Keratinocyte (primary cell): ENCODE measurements around the gene EVX2. TPM values are rescaled to one million over a fixed set of nuclear protein-coding genes. Genes with fewer than 3 reads are reported as not detected.

Experiments
- DNase-seq: peaks from one replicate; pipeline ENCODE4 v3.0.0-alpha.2; 2011; ENCODE audit warnings: low read depth, missing footprints, low spot score
- FAIRE-seq: peaks from 2 replicates; lab custom pipeline; 2011; peaks lifted over from hg19 to GRCh38; lab: Jason Lieb, UNC
- H2AFZ ChIP-seq: 2 replicates; pipeline ENCODE4 v1.6.0; 2012; ENCODE audit warnings: low read length, control low read depth, inconsistent platforms; ENCODE audit not compliant: control insufficient read depth
- H3K27ac ChIP-seq: 2 replicates; pipeline ENCODE4 v1.5.1; 2011; ENCODE audit warnings: low read length; ENCODE audit not compliant: control insufficient read depth, insufficient read depth
- H3K27me3 ChIP-seq: 3 replicates; pipeline ENCODE4 v1.6.0; 2011; ENCODE audit warnings: low read length; ENCODE audit not compliant: control insufficient read depth, insufficient read depth; ENCODE audit errors: extremely low read depth
- H3K36me3 ChIP-seq, 2 experiments: 2 replicates in 1 of 2; 3 replicates in 1 of 2; pipeline ENCODE4 v1.5.1; 2011; ENCODE audit warnings: low read length in 2 of 2, mild to moderate bottlenecking in 1 of 2; ENCODE audit not compliant: control insufficient read depth in 2 of 2, insufficient read depth in 2 of 2; ENCODE audit errors: extremely low read depth in 1 of 2
- H3K4me1 ChIP-seq: 3 replicates; pipeline ENCODE4 v1.5.1; 2011; ENCODE audit warnings: low read length; ENCODE audit not compliant: control insufficient read depth, insufficient read depth; ENCODE audit errors: extremely low read depth
- H3K4me2 ChIP-seq: 3 replicates; pipeline ENCODE4 v1.6.0; 2011; ENCODE audit warnings: low read depth, low read length; ENCODE audit not compliant: control insufficient read depth, insufficient read depth; ENCODE audit errors: extremely low read depth
- H3K4me3 ChIP-seq, 3 experiments: fragments of 200-600 bp in 1 of 3; sonication (generic) in 1 of 3; 2 replicates in 2 of 3; 3 replicates in 1 of 3; pipeline ENCODE4 v1.5.1; 2011 to 2016; ENCODE audit warnings: low read length in 3 of 3, mild to moderate bottlenecking in 3 of 3, control low read depth in 2 of 3, inconsistent platforms in 1 of 3, low read depth in 1 of 3, mixed read lengths in 1 of 3, mixed run types in 1 of 3, moderate library complexity in 1 of 3; ENCODE audit not compliant: control insufficient read depth in 2 of 3, insufficient read depth in 2 of 3; ENCODE audit errors: extremely low read depth in 1 of 3
- H3K79me2 ChIP-seq: 2 replicates; pipeline ENCODE4 v1.6.0; 2012; ENCODE audit warnings: low read length; ENCODE audit not compliant: control insufficient read depth, insufficient read depth
- H3K9ac ChIP-seq: 3 replicates; pipeline ENCODE4 v1.6.0; 2011; ENCODE audit warnings: low read length; ENCODE audit not compliant: control insufficient read depth, insufficient read depth; ENCODE audit errors: extremely low read depth
- H3K9me1 ChIP-seq: 3 replicates; pipeline ENCODE4 v1.6.0; 2011; ENCODE audit warnings: low read length; ENCODE audit not compliant: control insufficient read depth, insufficient read depth; ENCODE audit errors: extremely low read depth
- H3K9me3 ChIP-seq: 2 replicates; pipeline ENCODE4 v1.5.1; 2012; ENCODE audit warnings: low read depth, low read length; ENCODE audit not compliant: control insufficient read depth
- H4K20me1 ChIP-seq: 3 replicates; pipeline ENCODE4 v1.6.0; 2011; ENCODE audit warnings: low read length; ENCODE audit not compliant: control insufficient read depth, insufficient read depth; ENCODE audit errors: extremely low read depth
- EZH2 ChIP-seq: IDR thresholded peaks from one replicate; pipeline ENCODE4 v1.6.1; 2012; ENCODE audit warnings: inconsistent platforms, mild to moderate bottlenecking, low read length, moderate library complexity
- dilution Hi-C: fragments of 300-500 bp; cut with MboI; formaldehyde crosslinking; loops from one replicate; pipeline ENCODE4 v1.7.0; 2020; ENCODE audit warnings: low sequenced_read_pairs; ENCODE audit not compliant: extremely low pct_ligation_motif_present
- polyA plus RNA-seq, 5 experiments: library from polyadenylated mRNA; depleted of rRNA in 3 of 5; stranded (reverse) in 3 of 5; stranded (forward) in 1 of 5; unstranded in 1 of 5; fragments of >200 nt; gene quantifications; 1 replicate in 1 of 5; 2 replicates in 3 of 5; 3 replicates in 1 of 5; pipeline versions ENCODE4 v1.2.1 to v1.2.3, GENCODE V29; 2011 to 2012; ENCODE audit warnings: missing spikeins in 2 of 5, low read depth in 1 of 5, low replicate concordance in 1 of 5
- TF ChIP-seq, protein P1 (sequence below), 3 experiments: IDR thresholded peaks in 1 of 3; conservative IDR thresholded peaks in 1 of 3; optimal IDR thresholded peaks in 1 of 3; 2 replicates in 2 of 3; 3 replicates in 1 of 3; pipeline versions ENCODE3 to v1.5.1; 2011; ENCODE audit warnings: low read length in 3 of 3, mild to moderate bottlenecking in 3 of 3, moderate library complexity in 2 of 3, control low read depth in 1 of 3, inconsistent platforms in 1 of 3; ENCODE audit not compliant: insufficient read depth in 2 of 3; ENCODE audit errors: extremely low read depth in 1 of 3

Gene EVX2
- polyA plus RNA-seq, 1 donor (not counting 4 experiments of a cell fraction or from before 2014, with no cell fraction given): not detected

DNA sequence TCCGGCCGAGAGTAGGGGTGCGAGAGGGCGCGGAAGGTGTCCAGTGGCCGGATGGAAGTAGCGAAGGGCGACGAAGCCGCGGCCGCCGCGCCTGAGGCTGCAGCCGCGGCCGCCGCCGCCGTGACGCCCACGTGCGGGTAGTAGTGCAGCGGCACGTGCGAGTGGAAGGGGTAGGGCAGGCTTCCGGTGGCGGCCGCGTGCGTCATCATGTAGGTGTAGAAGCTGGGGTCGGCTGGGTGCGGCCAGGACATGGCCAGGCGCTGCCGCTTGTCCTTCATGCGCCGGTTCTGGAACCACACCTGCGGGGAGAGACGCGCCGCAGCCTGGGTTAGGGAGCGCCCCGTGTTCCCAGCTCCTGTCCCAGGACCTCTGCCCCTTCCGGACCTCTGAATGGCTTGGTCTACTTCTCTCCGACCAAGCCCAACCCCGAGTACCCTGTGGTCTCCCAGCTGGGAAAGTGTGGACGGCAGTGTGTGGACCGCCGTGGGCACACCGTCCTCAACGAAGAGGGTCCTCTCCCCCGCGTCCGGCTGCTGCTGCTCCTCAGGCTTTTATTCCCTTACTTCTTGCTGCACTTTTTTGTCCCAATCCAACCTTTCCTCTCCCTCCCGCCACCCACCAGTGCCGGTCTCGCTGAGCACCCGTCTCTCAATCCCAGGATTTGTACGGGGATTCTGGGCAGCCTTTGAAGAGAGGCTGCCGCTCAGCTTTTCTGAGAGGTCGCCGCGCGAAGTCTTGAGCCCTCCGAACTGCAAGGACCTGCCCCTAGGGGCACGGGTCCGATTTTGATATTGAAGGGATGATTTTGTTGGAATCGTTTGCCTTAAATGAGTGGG, 3.0 kb downstream of the EVX2 start:
- H3K36me3 ChIP-seq: no peaks in the 10 kb centered on the region
- no peak overlapping the region for H3K27ac ChIP-seq
- dilution Hi-C loops: no loop called here
- H3K9me1 ChIP-seq: no peaks in the 10 kb centered on the region
- H3K4me2 ChIP-seq: no peak overlapping the region
- peaks cover 18% of the 10 kb centered on the region for H3K9me3 ChIP-seq
- no peaks in the 10 kb centered on the region for H4K20me1 ChIP-seq
- no peak for FAIRE-seq
- TF ChIP-seq EZH2: peak; percentile 93
- TF ChIP-seq, protein P1, sequence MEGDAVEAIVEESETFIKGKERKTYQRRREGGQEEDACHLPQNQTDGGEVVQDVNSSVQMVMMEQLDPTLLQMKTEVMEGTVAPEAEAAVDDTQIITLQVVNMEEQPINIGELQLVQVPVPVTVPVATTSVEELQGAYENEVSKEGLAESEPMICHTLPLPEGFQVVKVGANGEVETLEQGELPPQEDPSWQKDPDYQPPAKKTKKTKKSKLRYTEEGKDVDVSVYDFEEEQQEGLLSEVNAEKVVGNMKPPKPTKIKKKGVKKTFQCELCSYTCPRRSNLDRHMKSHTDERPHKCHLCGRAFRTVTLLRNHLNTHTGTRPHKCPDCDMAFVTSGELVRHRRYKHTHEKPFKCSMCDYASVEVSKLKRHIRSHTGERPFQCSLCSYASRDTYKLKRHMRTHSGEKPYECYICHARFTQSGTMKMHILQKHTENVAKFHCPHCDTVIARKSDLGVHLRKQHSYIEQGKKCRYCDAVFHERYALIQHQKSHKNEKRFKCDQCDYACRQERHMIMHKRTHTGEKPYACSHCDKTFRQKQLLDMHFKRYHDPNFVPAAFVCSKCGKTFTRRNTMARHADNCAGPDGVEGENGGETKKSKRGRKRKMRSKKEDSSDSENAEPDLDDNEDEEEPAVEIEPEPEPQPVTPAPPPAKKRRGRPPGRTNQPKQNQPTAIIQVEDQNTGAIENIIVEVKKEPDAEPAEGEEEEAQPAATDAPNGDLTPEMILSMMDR (optimal IDR thresholded peaks at IDR 0.05 in 1 of 3, IDR thresholded peaks at IDR 0.05 in 1 of 3, conservative IDR thresholded peaks at IDR 0.05 in 1 of 3; ENCODE audit: extremely low read depth in 1 of 3, insufficient read depth in 2 of 3, low read length in 3 of 3): no peak
- no peaks in the 10 kb centered on the region for H3K4me1 ChIP-seq
- DNase-seq: no peak
- no peaks in the 10 kb centered on the region for H3K79me2 ChIP-seq
- H3K9ac ChIP-seq: no peak overlapping the region
- no peak overlapping the region for H2AFZ ChIP-seq
- H3K4me3 ChIP-seq: no peak overlapping the region
- H3K27me3 ChIP-seq: peaks cover 90% of the 10 kb centered on the region

DNA sequence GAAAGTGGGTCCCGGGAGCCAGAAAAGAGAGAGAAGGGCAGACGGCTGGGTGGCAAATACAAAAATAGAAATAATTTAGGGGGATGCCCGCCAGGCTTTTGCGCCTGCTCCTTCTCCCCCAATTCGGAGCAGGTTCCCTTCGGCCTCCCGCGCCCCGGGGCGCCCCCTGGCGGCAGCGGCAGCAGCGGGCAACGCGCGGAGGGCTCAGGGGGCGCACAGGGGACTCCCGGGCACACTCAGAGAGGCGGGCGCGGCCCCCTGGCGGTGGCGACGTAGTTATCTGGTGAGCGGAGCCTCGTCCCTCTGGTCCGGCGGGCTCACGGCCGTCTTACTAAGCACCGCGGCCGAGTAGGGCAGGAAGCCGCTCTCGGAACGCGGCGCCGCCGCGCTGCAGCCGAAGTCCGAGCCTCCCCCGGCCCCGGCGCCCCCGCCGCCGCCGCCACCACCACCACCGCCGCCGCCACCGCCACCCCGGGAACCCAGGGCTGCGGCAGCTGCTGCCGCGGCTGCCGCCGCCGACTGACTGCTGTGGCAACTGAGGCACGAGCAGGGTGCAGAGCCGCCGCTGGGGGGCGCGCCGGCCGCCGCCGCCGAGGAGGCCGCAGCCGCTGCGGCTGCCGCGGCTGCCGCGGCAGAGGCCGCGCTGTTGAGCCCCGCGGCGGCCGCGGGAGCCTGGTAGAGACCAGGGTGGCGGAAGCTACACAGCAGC, 3.8 kb downstream of the EVX2 start:
- FAIRE-seq (no peak), DNase-seq (no peak)
- H3K27me3 ChIP-seq: peaks cover 90% of the 10 kb centered on the region
- no peak for TF ChIP-seq EZH2
- TF ChIP-seq, protein P1 (optimal IDR thresholded peaks at IDR 0.05 in 1 of 3, IDR thresholded peaks at IDR 0.05 in 1 of 3, conservative IDR thresholded peaks at IDR 0.05 in 1 of 3; ENCODE audit: extremely low read depth in 1 of 3, insufficient read depth in 2 of 3, low read length in 3 of 3): peak; percentile 32 to 66 (median 52)
- H3K9me1 ChIP-seq: no peaks in the 10 kb centered on the region
- H3K4me2 ChIP-seq: no peak overlapping the region
- no peaks in the 10 kb centered on the region for H3K79me2 ChIP-seq
- H2AFZ ChIP-seq: no peak overlapping the region
- no peaks in the 10 kb centered on the region for H4K20me1 ChIP-seq
- H3K27ac ChIP-seq: no peak overlapping the region
- no peak overlapping the region for H3K9ac ChIP-seq
- H3K4me1 ChIP-seq: no peaks in the 10 kb centered on the region
- peaks cover 18% of the 10 kb centered on the region for H3K9me3 ChIP-seq
- dilution Hi-C loops: no loop called here
- no peak overlapping the region for H3K4me3 ChIP-seq
- no peaks in the 10 kb centered on the region for H3K36me3 ChIP-seq
